Natural killer cell (primary cell): Measurements from ENCODE around the gene INSIG1. TPM values are rescaled to one million over a fixed set of nuclear protein-coding genes. Genes with fewer than 3 reads are reported as not detected.

Source experiments
- ATAC-seq, 3 donors: fragments of 150-1000 bp in 2 of 3; fragments of 200-7000 bp in 1 of 3; cut with Tn5 transposase; 1 replicate in 1 of 3; 2 replicates in 2 of 3; pipeline ENCODE4 v1.10.0; 2021; ENCODE audit warnings: mild to moderate bottlenecking in 2 of 3, moderate library complexity in 2 of 3
- DNase-seq, 2 donors: peaks; one replicate each; pipeline versions ENCODE4 v3.0.0 to v3.0.0-alpha.2; 2013 to 2021; ENCODE audit warnings: mixed read lengths in 1 of 2
- H3K27ac ChIP-seq: one replicate; pipeline ENCODE4 v1.5.1; 2013; ENCODE audit warnings: mild to moderate bottlenecking, low read length
- H3K27me3 ChIP-seq: one replicate; pipeline ENCODE4 v1.6.1; 2013; ENCODE audit warnings: low read length; ENCODE audit not compliant: control insufficient read depth, insufficient read depth
- H3K36me3 ChIP-seq: one replicate; pipeline ENCODE4 v1.6.1; 2013; ENCODE audit warnings: low read length; ENCODE audit not compliant: control insufficient read depth, insufficient read depth
- H3K4me1 ChIP-seq: one replicate; pipeline ENCODE4 v1.6.1; 2013; ENCODE audit warnings: low read length; ENCODE audit not compliant: control insufficient read depth, insufficient read depth
- H3K4me3 ChIP-seq: one replicate; pipeline ENCODE4 v1.5.1; 2013; ENCODE audit warnings: low read length
- H3K9me3 ChIP-seq: one replicate; pipeline ENCODE4 v1.6.1; 2013; ENCODE audit warnings: low read length; ENCODE audit not compliant: control insufficient read depth, insufficient read depth
- H3K27ac Mint-ChIP-seq, 2 donors: one replicate each; pipeline ENCODE4 v1.8.0; 2022; ENCODE audit warnings: mild to moderate bottlenecking in 2 of 2, mixed read lengths in 2 of 2, moderate library complexity in 1 of 2
- H3K27me3 Mint-ChIP-seq, 2 donors: one replicate each; pipeline ENCODE4 v1.8.0; 2022; ENCODE audit warnings: low read depth in 2 of 2, mixed read lengths in 2 of 2
- H3K36me3 Mint-ChIP-seq: one replicate; pipeline ENCODE4 v1.8.0; 2022; ENCODE audit warnings: mixed read lengths
- H3K4me1 Mint-ChIP-seq, 2 donors: one replicate each; pipeline ENCODE4 v1.8.0; 2022; ENCODE audit warnings: mixed read lengths in 2 of 2
- H3K4me3 Mint-ChIP-seq: one replicate; pipeline ENCODE4 v1.8.0; 2022; ENCODE audit warnings: mild to moderate bottlenecking, moderate library complexity, mixed read lengths
- H3K9me3 Mint-ChIP-seq, 2 donors: one replicate each; pipeline ENCODE4 v1.8.0; 2022; ENCODE audit warnings: mixed read lengths in 2 of 2
- CTCF ChIP-seq: fragments of 200-600 bp; IDR thresholded peaks from one replicate; pipeline ENCODE4 v1.8.0; 2022; ENCODE audit warnings: antibody characterized with exemption
- WGBS: methylation state at CpG from one replicate; pipeline ENCODE4 v1.1.7; 2013; ENCODE audit warnings: missing lambda C conversion rate; ENCODE audit not compliant: insufficient coverage; 5-methylcytosine and 5-hydroxymethylcytosine counted together
- intact Hi-C: fragments of 100-400 bp; cut with micrococcal nuclease; formaldehyde crosslinking; loops from one replicate; pipeline ENCODE4 v1.14.2; 2022
- total RNA-seq, 4 donors: library from RNA; stranded (reverse); fragments of 120-200 nt in 1 of 4; gene quantifications; one replicate each; pipeline versions ENCODE4 v1.2.3 to v1.2.4, GENCODE V29; 2013 to 2022

The INSIG1 gene
- total RNA-seq, 3 donors from 2014 or later (not counting 1 experiment from before 2014, with no cell fraction given) = 66.7 to 115 (median 84.5) TPM

DNA sequence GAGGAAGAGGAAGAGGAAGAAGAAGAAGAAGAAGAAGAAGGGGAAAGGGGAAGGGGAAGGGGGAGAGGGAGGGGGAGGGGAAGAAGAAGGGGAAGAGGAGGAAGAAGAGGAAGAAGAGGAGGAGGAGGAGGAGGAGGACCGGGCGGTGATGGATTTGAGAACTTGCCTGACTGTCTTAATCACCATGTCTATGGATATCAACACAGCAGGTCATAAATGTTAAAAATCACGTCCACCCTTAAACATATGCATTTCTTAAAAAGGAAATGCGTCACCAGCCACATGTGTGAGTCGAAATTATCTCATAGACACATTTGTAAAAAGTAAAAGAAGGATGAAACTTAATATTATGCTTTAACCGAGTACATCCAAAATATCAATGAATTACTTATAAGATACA lies 42.1 kb upstream of the INSIG1 start:
- Mint-ChIP-seq H3K9me3 (no peaks in the 10 kb centered on the region), H3K36me3 (no peaks in the 10 kb centered on the region), H3K4me3 (no peak overlapping the region), H3K4me1 (no peaks in the 10 kb centered on the region), H3K27ac (no peak overlapping the region), H3K27me3 (peaks cover 0 to 4% of the 10 kb centered on the region in 2 donors)
- no peak for ATAC-seq
- TF ChIP-seq CTCF = no peak
- WGBS = 69% methylated on average over 4 of the region's 6 CpGs
- no peak for DNase-seq
- no peaks in the 10 kb centered on the region for H3K36me3 ChIP-seq
- no peaks in the 10 kb centered on the region for H3K27me3 ChIP-seq
- H3K9me3 ChIP-seq = no peaks in the 10 kb centered on the region
- intact Hi-C loops = no loop called here
- H3K4me3 ChIP-seq = no peak overlapping the region
- H3K27ac ChIP-seq = no peak overlapping the region
- H3K4me1 ChIP-seq = no peaks in the 10 kb centered on the region

DNA sequence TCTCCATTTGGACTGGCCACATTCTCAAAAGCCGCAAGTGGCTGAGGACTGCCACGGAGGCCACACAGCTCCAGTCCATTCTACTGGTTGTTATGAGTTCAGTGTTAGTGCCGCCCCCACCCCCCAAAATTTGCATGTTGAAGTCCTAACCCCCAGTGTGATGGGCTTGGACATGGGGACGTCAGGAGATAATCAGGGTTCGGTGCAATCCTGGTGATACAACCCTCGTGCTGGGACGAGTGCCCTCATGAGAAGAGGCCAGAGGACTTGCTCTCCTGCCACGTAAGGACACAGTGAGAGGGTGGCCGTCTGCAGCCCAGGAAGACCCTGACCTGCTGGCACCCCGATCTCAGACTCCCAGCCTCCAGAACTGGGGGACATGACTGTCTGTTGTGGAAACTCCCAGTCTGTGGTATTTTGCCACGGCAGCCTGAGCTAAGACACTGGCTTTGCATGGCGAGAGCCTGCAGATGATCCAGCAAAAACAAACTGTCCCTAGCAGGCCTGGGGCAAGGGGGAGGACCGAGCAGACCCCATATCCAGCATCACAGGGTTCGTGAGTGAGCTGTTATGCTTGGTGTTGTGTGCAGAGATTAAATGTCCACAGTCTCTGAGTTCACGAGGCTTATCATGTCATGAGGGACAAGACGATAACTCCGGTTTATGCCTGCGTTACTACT lies 41.5 kb upstream of the INSIG1 start:
- intact Hi-C loops = no loop called here
- H3K27ac ChIP-seq = no peak overlapping the region
- H3K9me3 ChIP-seq = no peaks in the 10 kb centered on the region
- WGBS = 86% methylated on average over 18 of the region's 18 CpGs
- Mint-ChIP-seq H3K36me3 (no peaks in the 10 kb centered on the region), H3K27me3 (peaks cover 0 to 4% of the 10 kb centered on the region in 2 donors), H3K4me1 (no peaks in the 10 kb centered on the region), H3K4me3 (no peak overlapping the region), H3K27ac (no peak overlapping the region), H3K9me3 (no peaks in the 10 kb centered on the region)
- H3K27me3 ChIP-seq = no peaks in the 10 kb centered on the region
- no peak for ATAC-seq
- TF ChIP-seq CTCF = no peak
- no peak overlapping the region for H3K4me3 ChIP-seq
- DNase-seq = no peak
- H3K36me3 ChIP-seq = no peaks in the 10 kb centered on the region
- H3K4me1 ChIP-seq = no peaks in the 10 kb centered on the region

- no peak for ATAC-seq
- peaks cover 0 to 4% of the 10 kb centered on the region in 2 donors for H3K27me3 Mint-ChIP-seq
- H3K36me3 Mint-ChIP-seq = no peaks in the 10 kb centered on the region
- 80% methylated on average over 6 of the region's 8 CpGs for WGBS
- no peaks in the 10 kb centered on the region for H3K36me3 ChIP-seq
- H3K27ac Mint-ChIP-seq = no peak overlapping the region
- no peaks in the 10 kb centered on the region for H3K9me3 ChIP-seq
- no peak overlapping the region for H3K4me3 ChIP-seq
- no peaks in the 10 kb centered on the region for H3K9me3 Mint-ChIP-seq
- H3K4me3 Mint-ChIP-seq = no peak overlapping the region
- H3K27ac ChIP-seq = no peak overlapping the region
- no peak for DNase-seq
- H3K27me3 ChIP-seq = no peaks in the 10 kb centered on the region
- no peaks in the 10 kb centered on the region for H3K4me1 ChIP-seq
- TF ChIP-seq CTCF = no peak
- intact Hi-C loops = no loop called here
- H3K4me1 Mint-ChIP-seq = no peaks in the 10 kb centered on the region
Observed at GRCh38 chr7:155256761-155257481, 40.8 kb upstream of the INSIG1 start.
